ENCODE data around the gene COX20.

Gene COX20

DNA sequence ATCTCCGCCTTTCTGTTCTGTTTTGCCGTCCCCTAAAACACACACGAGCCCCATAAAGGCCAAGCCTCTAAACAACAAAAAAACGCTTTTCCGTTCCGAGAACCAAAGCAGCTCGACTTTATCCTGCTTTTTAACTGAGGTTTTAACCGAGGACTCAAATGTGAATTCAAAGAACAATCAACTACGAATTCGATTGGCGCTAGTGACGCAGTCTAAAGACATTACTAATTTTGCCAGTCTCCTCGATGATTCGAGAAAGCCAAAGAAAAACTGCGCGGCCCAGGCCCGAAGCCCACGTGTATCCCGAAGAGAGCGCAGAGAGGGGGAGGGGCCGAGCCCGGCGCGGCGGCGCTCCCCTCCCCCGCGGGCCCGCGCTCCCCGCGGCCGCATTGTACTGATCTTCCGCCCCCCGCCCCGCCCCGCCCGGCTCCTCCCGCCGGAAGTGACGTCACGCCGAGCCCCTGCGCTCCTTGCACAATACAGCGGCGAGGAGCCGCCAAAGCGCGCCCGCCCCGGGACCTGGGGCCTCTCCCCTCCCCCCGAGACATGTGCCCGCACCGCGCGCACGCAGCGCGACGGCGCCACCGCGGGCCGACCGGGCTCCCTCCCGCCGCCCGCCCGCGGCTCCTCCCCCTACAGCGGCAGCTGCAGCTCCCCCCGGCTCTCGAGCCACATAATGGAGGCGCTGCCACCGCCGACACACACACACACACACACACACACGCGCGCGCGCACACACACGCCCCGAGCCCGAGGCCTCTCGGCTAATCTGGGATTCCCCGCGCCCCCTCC is 27.4 kb downstream of the COX20 start:
- H3K27me3 ChIP-seq (ENCODE audit: insufficient read depth, low read length) = no peaks in the 10 kb centered on the region
- no peak overlapping the region for H2AFZ ChIP-seq (ENCODE audit: low read length)
- peaks cover 18% of the 10 kb centered on the region; the same call in 1 of the 2 replicates for H4K20me1 ChIP-seq (ENCODE audit: insufficient read depth, low read length)
- H3K4me3 ChIP-seq (ENCODE audit: low read depth, low read length, poor library complexity, severe bottlenecking) = peak overlapping the region; percentile 86
- H3K9me2 ChIP-seq (ENCODE audit: low read depth, low read length) = no peaks in the 10 kb centered on the region
- peaks cover 42% of the 10 kb centered on the region for H3K4me1 ChIP-seq (ENCODE audit: insufficient read depth, low read length, severe bottlenecking)
- H3K79me2 ChIP-seq (ENCODE audit: insufficient read depth, low read length) = peaks cover 57% of the 10 kb centered on the region
- H3F3A ChIP-seq (ENCODE audit: insufficient read depth, low read length) = no peaks in the 10 kb centered on the region; the same call in 1 of the 2 replicates
- H3K27ac ChIP-seq (ENCODE audit: low read depth, low read length, poor library complexity, severe bottlenecking) = peak overlapping the region; percentile 80
- H3K9ac ChIP-seq (ENCODE audit: low read length) = peak overlapping the region; percentile 96
- H3K9me3 ChIP-seq (ENCODE audit: low read length) = no peaks in the 10 kb centered on the region
- peak overlapping the region; percentile 94 for H3K4me2 ChIP-seq (ENCODE audit: low read length)
- TF ChIP-seq, protein P1, sequence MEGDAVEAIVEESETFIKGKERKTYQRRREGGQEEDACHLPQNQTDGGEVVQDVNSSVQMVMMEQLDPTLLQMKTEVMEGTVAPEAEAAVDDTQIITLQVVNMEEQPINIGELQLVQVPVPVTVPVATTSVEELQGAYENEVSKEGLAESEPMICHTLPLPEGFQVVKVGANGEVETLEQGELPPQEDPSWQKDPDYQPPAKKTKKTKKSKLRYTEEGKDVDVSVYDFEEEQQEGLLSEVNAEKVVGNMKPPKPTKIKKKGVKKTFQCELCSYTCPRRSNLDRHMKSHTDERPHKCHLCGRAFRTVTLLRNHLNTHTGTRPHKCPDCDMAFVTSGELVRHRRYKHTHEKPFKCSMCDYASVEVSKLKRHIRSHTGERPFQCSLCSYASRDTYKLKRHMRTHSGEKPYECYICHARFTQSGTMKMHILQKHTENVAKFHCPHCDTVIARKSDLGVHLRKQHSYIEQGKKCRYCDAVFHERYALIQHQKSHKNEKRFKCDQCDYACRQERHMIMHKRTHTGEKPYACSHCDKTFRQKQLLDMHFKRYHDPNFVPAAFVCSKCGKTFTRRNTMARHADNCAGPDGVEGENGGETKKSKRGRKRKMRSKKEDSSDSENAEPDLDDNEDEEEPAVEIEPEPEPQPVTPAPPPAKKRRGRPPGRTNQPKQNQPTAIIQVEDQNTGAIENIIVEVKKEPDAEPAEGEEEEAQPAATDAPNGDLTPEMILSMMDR (IDR thresholded peaks at IDR 0.05; ENCODE audit: low read length) = no peak
- TF ChIP-seq EZH2 (IDR thresholded peaks at IDR 0.05; ENCODE audit: borderline replicate concordance, low read length) = no peak
- peaks cover 58% of the 10 kb centered on the region for H3K36me3 ChIP-seq (ENCODE audit: insufficient read depth, low read length)

DNA sequence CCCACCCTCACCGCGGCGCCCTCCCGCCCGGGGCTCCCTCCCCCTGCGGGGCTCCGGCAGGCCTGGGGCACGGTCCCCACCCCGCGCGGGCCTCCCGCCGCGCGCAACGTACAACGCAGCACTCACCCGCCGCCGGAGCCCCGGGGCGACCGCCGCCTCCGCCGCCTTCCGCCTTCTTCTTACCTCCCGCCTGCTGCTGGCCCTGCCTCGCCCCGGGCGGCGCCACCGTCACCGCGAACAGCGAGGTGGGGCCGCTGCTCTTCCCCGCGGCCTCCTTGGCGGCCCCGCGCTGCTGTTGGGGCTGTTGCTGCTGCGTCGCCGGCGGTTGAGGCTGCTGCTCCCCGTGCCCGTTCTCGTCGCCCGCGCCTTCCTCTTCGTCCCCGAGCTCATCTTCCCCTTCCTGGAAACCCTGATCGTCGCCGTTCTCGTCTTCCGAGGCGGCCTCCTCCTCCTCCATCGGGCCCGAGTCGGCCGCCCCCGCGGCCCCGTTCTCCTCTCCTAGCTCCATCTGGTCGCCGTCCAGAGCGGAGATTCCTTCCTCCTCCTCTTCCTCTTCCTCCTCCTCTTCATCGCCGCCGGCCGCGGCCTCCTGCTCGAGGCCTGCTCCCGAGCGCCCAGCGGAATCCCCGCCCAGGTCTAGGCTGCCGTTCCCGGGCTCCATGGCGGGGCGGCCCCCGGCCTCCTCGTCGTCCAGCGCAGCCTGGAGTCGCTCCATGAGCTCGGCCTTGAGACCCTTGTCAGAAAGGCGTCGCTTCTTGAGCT is 28.2 kb downstream of the COX20 start:
- TF ChIP-seq EZH2 (IDR thresholded peaks at IDR 0.05; ENCODE audit: borderline replicate concordance, low read length) = no peak
- TF ChIP-seq, protein P1 (IDR thresholded peaks at IDR 0.05; ENCODE audit: low read length) = no peak
- H3K9ac ChIP-seq (ENCODE audit: low read length) = peak overlapping the region; percentile 93
- no peaks in the 10 kb centered on the region for H3K9me2 ChIP-seq (ENCODE audit: low read depth, low read length)
- H3K27me3 ChIP-seq (ENCODE audit: insufficient read depth, low read length) = no peaks in the 10 kb centered on the region
- peak overlapping the region; percentile 94 for H3K4me2 ChIP-seq (ENCODE audit: low read length)
- H3F3A ChIP-seq (ENCODE audit: insufficient read depth, low read length) = no peaks in the 10 kb centered on the region; the same call in 1 of the 2 replicates
- H3K4me1 ChIP-seq (ENCODE audit: insufficient read depth, low read length, severe bottlenecking) = peaks cover 42% of the 10 kb centered on the region
- H3K36me3 ChIP-seq (ENCODE audit: insufficient read depth, low read length) = peaks cover 50% of the 10 kb centered on the region
- H3K27ac ChIP-seq (ENCODE audit: low read depth, low read length, poor library complexity, severe bottlenecking) = peak overlapping the region; percentile 80
- H3K9me3 ChIP-seq (ENCODE audit: low read length) = no peaks in the 10 kb centered on the region
- peaks cover 18% of the 10 kb centered on the region; the same call in 1 of the 2 replicates for H4K20me1 ChIP-seq (ENCODE audit: insufficient read depth, low read length)
- peak overlapping the region; percentile 86 for H3K4me3 ChIP-seq (ENCODE audit: low read depth, low read length, poor library complexity, severe bottlenecking)
- peaks cover 50% of the 10 kb centered on the region for H3K79me2 ChIP-seq (ENCODE audit: insufficient read depth, low read length)
- no peak overlapping the region for H2AFZ ChIP-seq (ENCODE audit: low read length)

DNA sequence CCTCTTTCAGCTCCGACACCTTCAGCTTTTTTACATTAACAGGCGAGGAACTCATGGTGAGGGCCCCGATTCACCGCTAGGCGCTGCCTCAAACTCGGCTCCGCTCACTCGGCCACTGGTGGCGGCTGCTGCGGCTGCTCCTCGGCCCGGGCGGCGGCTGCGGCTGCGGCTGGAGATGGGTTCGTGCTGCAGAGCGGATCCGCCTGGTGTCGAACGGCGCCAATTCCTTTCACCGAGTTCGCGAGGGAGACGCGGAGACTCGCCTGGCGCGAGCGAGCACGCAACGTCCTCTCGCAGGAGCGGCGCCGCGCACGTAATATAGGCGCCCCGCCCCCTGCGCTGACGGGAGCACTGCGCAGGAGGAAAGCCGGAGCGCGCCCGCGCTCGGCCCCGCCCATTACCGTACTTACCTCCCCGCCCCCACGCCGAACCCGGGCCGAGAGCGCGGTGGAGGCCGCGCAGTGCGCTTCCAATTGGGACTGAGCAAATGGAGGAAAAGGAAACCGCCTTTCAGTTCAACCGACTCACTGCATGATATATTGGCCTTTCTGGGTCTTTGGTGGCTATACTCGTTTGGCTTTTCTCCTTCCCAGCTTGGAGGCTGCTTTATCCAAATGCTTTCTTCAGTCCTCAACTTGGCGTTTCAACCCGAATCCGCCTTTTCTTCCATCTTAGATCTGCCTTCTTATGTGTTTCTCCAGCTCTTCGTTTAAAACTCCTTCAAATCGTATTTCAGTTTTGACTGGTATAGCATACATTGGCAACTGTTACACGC is 29.0 kb downstream of the COX20 start, which contains the start of gene HNRNPU:
TSS of gene HNRNPU (minus strand) at position 291 of the 775 bp plus-strand sequence. CDS start at position 55, 236 bp downstream.
- Histone ChIP-seq H3K9ac (ENCODE audit: low read length) (peak within 1 kb of the TSS; percentile 93), H3K36me3 (ENCODE audit: insufficient read depth, low read length) (peaks cover 42% of the 10 kb centered on the region), H3K9me3 (ENCODE audit: low read length) (no peaks in the 10 kb centered on the region), H3K27ac (ENCODE audit: low read depth, low read length, poor library complexity, severe bottlenecking) (peak within 1 kb of the TSS; percentile 80), H3K4me2 (ENCODE audit: low read length) (peak within 1 kb of the TSS; percentile 94), H4K20me1 (ENCODE audit: insufficient read depth, low read length) (peaks cover 18% of the 10 kb centered on the region; the same call in 1 of the 2 replicates), H3F3A (ENCODE audit: insufficient read depth, low read length) (no peaks in the 10 kb centered on the region; the same call in 1 of the 2 replicates), H3K4me1 (ENCODE audit: insufficient read depth, low read length, severe bottlenecking) (peaks cover 39% of the 10 kb centered on the region), H3K9me2 (ENCODE audit: low read depth, low read length) (no peaks in the 10 kb centered on the region), H2AFZ (ENCODE audit: low read length) (no peak within 1 kb of the TSS), H3K79me2 (ENCODE audit: insufficient read depth, low read length) (peaks cover 42% of the 10 kb centered on the region), H3K27me3 (ENCODE audit: insufficient read depth, low read length) (no peaks in the 10 kb centered on the region), H3K4me3 (ENCODE audit: low read depth, low read length, poor library complexity, severe bottlenecking) (peak within 1 kb of the TSS; percentile 86)
- TF ChIP-seq, protein P1 (IDR thresholded peaks at IDR 0.05; ENCODE audit: low read length) = peak; percentile 33; the same call in 1 of the 2 replicates
- TF ChIP-seq EZH2 (IDR thresholded peaks at IDR 0.05; ENCODE audit: borderline replicate concordance, low read length) = no peak
